K562 (cell line): ENCODE results near the gene ANKMY2. TPM values are rescaled to one million over a fixed set of nuclear protein-coding genes. Genes with fewer than 3 reads are reported as not detected.

Experiments
- ATAC-seq: fragments of 200-7000 bp; cut with Tn5 transposase; 3 replicates; pipeline ENCODE4 v1.9.1; 2020; ENCODE audit warnings: moderate library complexity
- BruUV-seq: library from RNA; stranded (reverse); fragments of 400-500 nt; replicated peaks from 2 replicates; lab custom pipeline; 2021; lab: Mats Ljungman, UMichigan
- CTCF ChIA-PET: fragments of 300-600 bp; formaldehyde crosslinking; extraction: SDS; loops from one replicate; lab custom pipeline; 2021; ENCODE audit warnings: low intra/inter-chr PET ratio; lab: Yijun Ruan, JAX
- POLR2A ChIA-PET: fragments of 300-600, 350-650 bp; sonication (Branson Sonifier 250); formaldehyde crosslinking; extraction: SDS; loops from one replicate; lab custom pipeline; 2021; ENCODE audit warnings: antibody characterized with exemption, inconsistent platforms; lab: Yijun Ruan, JAX
- DNase-seq, 4 experiments: peaks; one replicate each; pipeline versions ENCODE4 v3.0.0 to v3.0.0-alpha.2; 2011 to 2018; ENCODE audit warnings: low spot score in 3 of 4, mixed read lengths in 3 of 4; ENCODE audit errors: extremely low read depth in 1 of 4
- FAIRE-seq: peaks from 2 replicates; lab custom pipeline; 2011; peaks lifted over from hg19 to GRCh38; lab: Jason Lieb, UNC
- H2AFZ ChIP-seq: 2 replicates; pipeline ENCODE4 v1.6.0; 2011; ENCODE audit warnings: low read depth, low read length, control low read depth, inconsistent platforms
- H3K27ac ChIP-seq: fragments of 200-600 bp; 3 replicates; pipeline ENCODE4 v1.8.0; 2011; ENCODE audit warnings: low read depth, mild to moderate bottlenecking, control low read depth, inconsistent platforms, low read length, moderate library complexity, mixed read lengths; ENCODE audit errors: extremely low read depth
- H3K27me3 ChIP-seq, 2 experiments: fragments of 300-600 bp in 1 of 2; 2 replicates in 1 of 2; 3 replicates in 1 of 2; pipeline versions ENCODE4 v1.6.0 to v1.8.0; 2011; ENCODE audit warnings: inconsistent platforms in 2 of 2, low read length in 2 of 2, mild to moderate bottlenecking in 1 of 2, mixed read lengths in 1 of 2, moderate library complexity in 1 of 2; ENCODE audit not compliant: control insufficient read depth in 2 of 2, insufficient read depth in 2 of 2
- H3K36me3 ChIP-seq: fragments of 300-600 bp; 3 replicates; pipeline ENCODE4 v1.8.0; 2011; ENCODE audit warnings: mild to moderate bottlenecking, low read length, inconsistent platforms; ENCODE audit not compliant: control insufficient read depth, insufficient read depth
- H3K4me1 ChIP-seq, 2 experiments: fragments of 200-600 bp in 1 of 2; replicated peaks in 1 of 2; 2 replicates in 1 of 2; 3 replicates in 1 of 2; pipeline versions ENCODE4 v1.5.1 to v1.8.0; 2011; ENCODE audit warnings: inconsistent platforms in 2 of 2, low read length in 2 of 2, mild to moderate bottlenecking in 1 of 2, mixed read lengths in 1 of 2, moderate library complexity in 1 of 2; ENCODE audit not compliant: control insufficient read depth in 2 of 2, insufficient read depth in 2 of 2
- H3K4me2 ChIP-seq: 2 replicates; pipeline ENCODE4 v1.6.1; 2011; ENCODE audit warnings: low read length, control low read depth, inconsistent platforms, mixed read lengths; ENCODE audit not compliant: insufficient read depth
- H3K4me3 ChIP-seq: fragments of 200-600 bp; sonication (generic), shearing (Covaris generic); 2 replicates; pipeline ENCODE4 v1.5.1; 2016; ENCODE audit warnings: control low read depth, inconsistent platforms
- H3K79me2 ChIP-seq: fragments of 200-600 bp; 3 replicates; pipeline ENCODE4 v1.8.0; 2011; ENCODE audit warnings: low read length, inconsistent platforms; ENCODE audit not compliant: control insufficient read depth, insufficient read depth
- H3K9ac ChIP-seq, 2 experiments: 2 replicates each; pipeline versions ENCODE4 v1.6.0 to v1.6.1; 2011; ENCODE audit warnings: low read depth in 2 of 2, low read length in 2 of 2, control low read depth in 1 of 2, inconsistent platforms in 1 of 2, mild to moderate bottlenecking in 1 of 2, mixed read lengths in 1 of 2; ENCODE audit not compliant: insufficient read depth in 1 of 2
- H3K9me1 ChIP-seq: one replicate; pipeline ENCODE4 v1.6.0; 2011; ENCODE audit warnings: inconsistent platforms, mild to moderate bottlenecking, low read length, moderate library complexity; ENCODE audit not compliant: control insufficient read depth, insufficient read depth
- H3K9me3 ChIP-seq: replicated peaks from 2 replicates; pipeline ENCODE4 v1.5.1; 2011; ENCODE audit warnings: low read depth, low read length, inconsistent platforms; ENCODE audit not compliant: control insufficient read depth, insufficient read depth
- H4K20me1 ChIP-seq: replicated peaks from 2 replicates; pipeline ENCODE4 v1.6.1; 2011; ENCODE audit warnings: low read length, inconsistent platforms, mixed read lengths; ENCODE audit not compliant: control insufficient read depth, insufficient read depth
- ADNP ChIP-seq: fragments of 200-800 bp; sonication (Bioruptor generic); IDR thresholded peaks from 2 replicates; pipeline ENCODE4 v1.6.1; 2016; ENCODE audit warnings: missing genetic modification characterization, missing compliant biosample characterization
- BACH1 ChIP-seq: fragments of 200-800 bp; sonication (Bioruptor generic); IDR thresholded peaks from 2 replicates; pipeline ENCODE4 v1.6.1; 2016; ENCODE audit warnings: missing genetic modification characterization, missing compliant biosample characterization
- BCL6 ChIP-seq: fragments of 250-450 bp; sonication (Bioruptor Pico); IDR thresholded peaks from 2 replicates; pipeline ENCODE4 v1.4.0; 2020
- GTF2A2 ChIP-seq: IDR thresholded peaks from 2 replicates; pipeline ENCODE4 v1.6.1; 2016; ENCODE audit warnings: mild to moderate bottlenecking, missing genetic modification characterization, missing compliant biosample characterization
- HMG20B ChIP-seq: fragments of 250-450 bp; sonication (Bioruptor Pico); IDR thresholded peaks from 2 replicates; pipeline ENCODE4 v1.5.0; 2021; ENCODE audit warnings: mild to moderate bottlenecking
- NFIX ChIP-seq: fragments of 250-450 bp; sonication (Bioruptor Pico); IDR thresholded peaks from 2 replicates; pipeline ENCODE4 v1.4.0; 2020; ENCODE audit warnings: low read depth, mild to moderate bottlenecking, moderate library complexity
- POLR2AphosphoS5 ChIP-seq: IDR thresholded peaks from 2 replicates; pipeline ENCODE4 v1.6.1; 2011; ENCODE audit warnings: mild to moderate bottlenecking, low read depth, low read length, moderate library complexity; ENCODE audit not compliant: control insufficient read depth, insufficient read depth
- SAFB ChIP-seq: fragments of 200-400 bp; formaldehyde crosslinking; IDR thresholded peaks from 2 replicates; pipeline ENCODE4 v1.6.1; 2017; ENCODE audit warnings: low read depth, low read length, borderline replicate concordance
- SMAD2 ChIP-seq: fragments of 150-350 bp; IDR thresholded peaks from 2 replicates; pipeline ENCODE4 v1.6.1; 2014; ENCODE audit warnings: low read depth, mild to moderate bottlenecking, low read length
- U2AF2 ChIP-seq: fragments of 200-400 bp; formaldehyde crosslinking; optimal IDR thresholded peaks from 2 replicates; pipeline ENCODE3; 2017; ENCODE audit warnings: low read depth, mild to moderate bottlenecking, low read length
- ZNF121 ChIP-seq: sonication (generic); formaldehyde crosslinking; conservative IDR thresholded peaks from 2 replicates; pipeline ENCODE4 v1.8.0; 2022; ENCODE audit warnings: missing genetic modification reagents
- ZNF124 ChIP-seq: sonication (generic); formaldehyde crosslinking; IDR thresholded peaks from 2 replicates; pipeline ENCODE4 v1.8.1; 2022; ENCODE audit warnings: missing genetic modification reagents
- ZNF3 ChIP-seq: fragments of 250-450 bp; sonication (Bioruptor Pico); IDR thresholded peaks from 2 replicates; pipeline ENCODE4 v1.5.0; 2021; ENCODE audit warnings: mild to moderate bottlenecking, moderate library complexity
- ZNF384 ChIP-seq: IDR thresholded peaks from 2 replicates; pipeline ENCODE4 v1.6.1; 2012; ENCODE audit warnings: low read depth, low read length, improper control_type of control experiment
- ZNF57 ChIP-seq: fragments of 450-650 bp; formaldehyde crosslinking; IDR thresholded peaks from 2 replicates; pipeline ENCODE4 v1.4.0; 2020; ENCODE audit warnings: mild to moderate bottlenecking, moderate library complexity
- WGBS: fragments of 100-300 bp; shearing (Covaris generic); methylation state at CpG from one replicate; pipeline ENCODE4 v1.1.6; 2016; ENCODE audit warnings: low coverage, mixed read lengths; ENCODE audit not compliant: insufficient coverage; ENCODE audit errors: missing lambda C conversion rate; 5-methylcytosine and 5-hydroxymethylcytosine counted together
- in situ Hi-C: fragments of 300-500 bp; cut with MboI; formaldehyde crosslinking; loops from 4 replicates; pipeline ENCODE4 v1.15.0; 2018; ENCODE audit warnings: inconsistent platforms, mixed read lengths
- intact Hi-C: fragments of 100-400 bp; cut with micrococcal nuclease; formaldehyde crosslinking; loops from 2 replicates; pipeline ENCODE4 v1.14.2; 2022
- polyA plus RNA-seq, 8 experiments: library from polyadenylated mRNA; depleted of rRNA in 4 of 8; stranded (reverse) in 5 of 8; unstranded in 3 of 8; fragments of >200 nt; fragmentation: Nextera tagmentation in 2 of 8; fragmentation: Illumina TruSeq in 1 of 8; extraction: Ambion mirVana in 2 of 8; extraction: Trizol in 1 of 8; gene quantifications; 2 replicates each; pipeline versions ENCODE4 v1.2.1 to v1.2.3, GENCODE V29; 2011 to 2014; ENCODE audit warnings: inconsistent platforms in 1 of 8, missing spikeins in 1 of 8
- total RNA-seq, 7 experiments: library from RNA; depleted of rRNA in 6 of 7; stranded (reverse); fragments of >200 nt in 6 of 7; fragmentation: Illumina TruSeq in 2 of 7; extraction: Trizol in 2 of 7; gene quantifications; 2 replicates each; pipeline versions ENCODE4 v1.2.1 to v1.2.3, GENCODE V29; 2011 to 2021; ENCODE audit warnings: low replicate concordance in 1 of 7
- TF ChIP-seq, protein P1 (sequence below): fragments of 250-450 bp; sonication (Bioruptor Pico); IDR thresholded peaks from 2 replicates; pipeline ENCODE4 v1.4.0; 2020; ENCODE audit warnings: borderline replicate concordance
- TF ChIP-seq, protein P2 (sequence below): fragments of 200-800 bp; sonication (Bioruptor generic); IDR thresholded peaks from 2 replicates; pipeline ENCODE4 v1.6.1; 2016; ENCODE audit warnings: missing genetic modification characterization, missing compliant biosample characterization

The ANKMY2 gene
- total and polyA plus RNA-seq, 9 of the 15 experiments (the other 6 are each of a cell fraction or from before 2014, with no cell fraction given) = 38.9 to 71.5 (median 48.8) TPM

GRCh38 chr7:16657656-16658279 is 12.2 kb upstream of the ANKMY2 start:
- no peaks in the 10 kb centered on the region for H3K27me3 ChIP-seq
- peak overlapping the region; percentile 64 for H3K4me2 ChIP-seq
- ATAC-seq = peak; percentile 84
- H3K9me1 ChIP-seq = no peaks in the 10 kb centered on the region
- in situ Hi-C loops (no loop called here), intact Hi-C loops (loop anchor here (2.0 kb wide), 1 partner anchor 13 kb away; the partner anchor contains the start of gene ANKMY2)
- ChIA-PET CTCF (no interaction called here), POLR2A (interaction anchor here (1.0 to 6.6 kb wide), 3 partner anchors 10 to 61 kb away, joined by 3 to 64 read pairs (median 13); partner anchors contain the start of genes ANKMY2 and BZW2)
- peak; percentile 84 for FAIRE-seq
- no peaks in the 10 kb centered on the region for H4K20me1 ChIP-seq
- no TSS peak for BruUV-seq
- no peak overlapping the region for H3K4me3 ChIP-seq
- no peak overlapping the region; the same call in 1 of the 2 replicates for H2AFZ ChIP-seq
- H3K4me1 ChIP-seq = peaks cover 11 to 54% of the 10 kb centered on the region in 2 experiments
- 7% methylated on average over 4 of the region's 4 CpGs for WGBS
- peak overlapping the region in 1 of 2 experiments; percentile 63; a peak in 2 of 4 replicates for H3K9ac ChIP-seq
- peak overlapping the region; percentile 82 for H3K27ac ChIP-seq
- no peaks in the 10 kb centered on the region for H3K9me3 ChIP-seq
- H3K79me2 ChIP-seq = peaks cover 99% of the 10 kb centered on the region
- DNase-seq = peak; percentile 55 to 91 (median 74)
- H3K36me3 ChIP-seq = peaks cover 34% of the 10 kb centered on the region
- TF ChIP-seq, protein P1, sequence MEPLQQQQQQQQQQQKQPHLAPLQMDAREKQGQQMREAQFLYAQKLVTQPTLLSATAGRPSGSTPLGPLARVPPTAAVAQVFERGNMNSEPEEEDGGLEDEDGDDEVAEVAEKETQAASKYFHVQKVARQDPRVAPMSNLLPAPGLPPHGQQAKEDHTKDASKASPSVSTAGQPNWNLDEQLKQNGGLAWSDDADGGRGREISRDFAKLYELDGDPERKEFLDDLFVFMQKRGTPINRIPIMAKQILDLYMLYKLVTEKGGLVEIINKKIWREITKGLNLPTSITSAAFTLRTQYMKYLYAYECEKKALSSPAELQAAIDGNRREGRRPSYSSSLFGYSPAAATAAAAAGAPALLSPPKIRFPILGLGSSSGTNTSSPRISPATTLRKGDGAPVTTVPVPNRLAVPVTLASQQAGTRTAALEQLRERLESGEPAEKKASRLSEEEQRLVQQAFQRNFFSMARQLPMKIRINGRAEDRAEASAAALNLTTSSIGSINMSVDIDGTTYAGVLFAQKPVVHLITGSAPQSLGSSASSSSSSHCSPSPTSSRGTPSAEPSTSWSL (CRISPR knock-in tag) = no peak
- TF ChIP-seq, protein P2, sequence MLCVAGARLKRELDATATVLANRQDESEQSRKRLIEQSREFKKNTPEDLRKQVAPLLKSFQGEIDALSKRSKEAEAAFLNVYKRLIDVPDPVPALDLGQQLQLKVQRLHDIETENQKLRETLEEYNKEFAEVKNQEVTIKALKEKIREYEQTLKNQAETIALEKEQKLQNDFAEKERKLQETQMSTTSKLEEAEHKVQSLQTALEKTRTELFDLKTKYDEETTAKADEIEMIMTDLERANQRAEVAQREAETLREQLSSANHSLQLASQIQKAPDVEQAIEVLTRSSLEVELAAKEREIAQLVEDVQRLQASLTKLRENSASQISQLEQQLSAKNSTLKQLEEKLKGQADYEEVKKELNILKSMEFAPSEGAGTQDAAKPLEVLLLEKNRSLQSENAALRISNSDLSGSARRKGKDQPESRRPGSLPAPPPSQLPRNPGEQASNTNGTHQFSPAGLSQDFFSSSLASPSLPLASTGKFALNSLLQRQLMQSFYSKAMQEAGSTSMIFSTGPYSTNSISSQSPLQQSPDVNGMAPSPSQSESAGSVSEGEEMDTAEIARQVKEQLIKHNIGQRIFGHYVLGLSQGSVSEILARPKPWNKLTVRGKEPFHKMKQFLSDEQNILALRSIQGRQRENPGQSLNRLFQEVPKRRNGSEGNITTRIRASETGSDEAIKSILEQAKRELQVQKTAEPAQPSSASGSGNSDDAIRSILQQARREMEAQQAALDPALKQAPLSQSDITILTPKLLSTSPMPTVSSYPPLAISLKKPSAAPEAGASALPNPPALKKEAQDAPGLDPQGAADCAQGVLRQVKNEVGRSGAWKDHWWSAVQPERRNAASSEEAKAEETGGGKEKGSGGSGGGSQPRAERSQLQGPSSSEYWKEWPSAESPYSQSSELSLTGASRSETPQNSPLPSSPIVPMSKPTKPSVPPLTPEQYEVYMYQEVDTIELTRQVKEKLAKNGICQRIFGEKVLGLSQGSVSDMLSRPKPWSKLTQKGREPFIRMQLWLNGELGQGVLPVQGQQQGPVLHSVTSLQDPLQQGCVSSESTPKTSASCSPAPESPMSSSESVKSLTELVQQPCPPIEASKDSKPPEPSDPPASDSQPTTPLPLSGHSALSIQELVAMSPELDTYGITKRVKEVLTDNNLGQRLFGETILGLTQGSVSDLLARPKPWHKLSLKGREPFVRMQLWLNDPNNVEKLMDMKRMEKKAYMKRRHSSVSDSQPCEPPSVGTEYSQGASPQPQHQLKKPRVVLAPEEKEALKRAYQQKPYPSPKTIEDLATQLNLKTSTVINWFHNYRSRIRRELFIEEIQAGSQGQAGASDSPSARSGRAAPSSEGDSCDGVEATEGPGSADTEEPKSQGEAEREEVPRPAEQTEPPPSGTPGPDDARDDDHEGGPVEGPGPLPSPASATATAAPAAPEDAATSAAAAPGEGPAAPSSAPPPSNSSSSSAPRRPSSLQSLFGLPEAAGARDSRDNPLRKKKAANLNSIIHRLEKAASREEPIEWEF (CRISPR knock-in tag) = no peak
- TF ChIP-seq ZNF384 (no peak), HMG20B (no peak), BACH1 (tag) (peak; percentile 61; the same call in 1 of the 2 replicates), ZNF57 (CRISPR knock-in tag) (no peak), ADNP (no peak), U2AF2 (no peak), BCL6 (CRISPR knock-in tag) (no peak), SMAD2 (no peak), GTF2A2 (tag) (no peak), ZNF121 (CRISPR knock-in tag) (no peak), ZNF124 (CRISPR knock-in tag) (no peak), POLR2AphosphoS5 (peak; percentile 74; the same call in 1 of the 2 replicates), NFIX (no peak), SAFB (no peak), ZNF3 (CRISPR knock-in tag) (no peak)
